GM23338 (cell line): ENCODE data around the gene PLA2G6. TPM values are rescaled to one million over a fixed set of nuclear protein-coding genes. Genes with fewer than 3 reads are reported as not detected.

Experiments used
- ATAC-seq: fragments of 200-7000 bp; cut with Tn5 transposase; 3 replicates; pipeline ENCODE4 v1.9.1; 2020
- DNase-seq: peaks from one replicate; pipeline ENCODE4 v3.0.0-alpha.2; 2015; ENCODE audit warnings: low spot score
- H2AFZ ChIP-seq: fragments of 200-600 bp; sonication (generic); 2 replicates; pipeline ENCODE4 v1.8.0; 2016; ENCODE audit warnings: antibody characterized with exemption, mild to moderate bottlenecking, moderate library complexity
- H3F3A ChIP-seq: fragments of 200-600 bp; sonication (generic); replicated peaks from 2 replicates; pipeline ENCODE4 v1.8.0; 2017; ENCODE audit warnings: antibody characterized with exemption, mixed run types, low read depth
- H3K27ac ChIP-seq: fragments of 200-600 bp; sonication (generic); 2 replicates; pipeline ENCODE4 v1.6.1; 2016; ENCODE audit warnings: low read depth
- H3K27me3 ChIP-seq: fragments of 200-600 bp; sonication (generic); 2 replicates; pipeline ENCODE4 v1.8.0; 2016; ENCODE audit warnings: mild to moderate bottlenecking, mixed run types, moderate library complexity; ENCODE audit not compliant: insufficient read depth
- H3K36me3 ChIP-seq: fragments of 200-600 bp; sonication (generic); 2 replicates; pipeline ENCODE4 v1.8.0; 2016; ENCODE audit warnings: mild to moderate bottlenecking; ENCODE audit not compliant: insufficient read depth
- H3K4me1 ChIP-seq: fragments of 200-600 bp; sonication (generic); 2 replicates; pipeline ENCODE4 v1.8.0; 2016; ENCODE audit warnings: mild to moderate bottlenecking, moderate library complexity; ENCODE audit not compliant: insufficient read depth
- H3K4me2 ChIP-seq: fragments of 200-600 bp; sonication (generic); 2 replicates; pipeline ENCODE4 v1.7.1; 2017; ENCODE audit warnings: mixed run types
- H3K4me3 ChIP-seq: fragments of 200-600 bp; sonication (generic); 2 replicates; pipeline ENCODE4 v1.6.1; 2016; ENCODE audit warnings: mixed run types
- H3K79me2 ChIP-seq: fragments of 200-600 bp; sonication (generic); replicated peaks from 2 replicates; pipeline ENCODE4 v1.8.0; 2017; ENCODE audit warnings: mild to moderate bottlenecking; ENCODE audit not compliant: insufficient read depth
- H3K9me2 ChIP-seq: fragments of 200-600 bp; sonication (generic); 2 replicates; pipeline ENCODE4 v1.8.0; 2017; ENCODE audit not compliant: insufficient read depth
- H4K20me1 ChIP-seq: fragments of 200-600 bp; sonication (generic); replicated peaks from 2 replicates; pipeline ENCODE4 v1.8.0; 2017; ENCODE audit warnings: mild to moderate bottlenecking; ENCODE audit not compliant: insufficient read depth
- H3K27ac Mint-ChIP-seq: 2 replicates; pipeline ENCODE4 v1.8.0; 2020; ENCODE audit warnings: inconsistent platforms, mild to moderate bottlenecking, moderate library complexity, mixed read lengths
- H3K27me3 Mint-ChIP-seq: 3 replicates; pipeline ENCODE4 v1.8.0; 2022; ENCODE audit warnings: low read depth, mild to moderate bottlenecking, moderate library complexity, mixed read lengths, inconsistent platforms; ENCODE audit not compliant: insufficient read depth, poor library complexity
- H3K36me3 Mint-ChIP-seq: 3 replicates; pipeline ENCODE4 v1.8.0; 2021; ENCODE audit warnings: low read depth, mild to moderate bottlenecking, inconsistent platforms, moderate library complexity, mixed read lengths
- H3K4me1 Mint-ChIP-seq: 3 replicates; pipeline ENCODE4 v1.8.0; 2020; ENCODE audit warnings: mild to moderate bottlenecking, inconsistent platforms, mixed read lengths
- H3K4me3 Mint-ChIP-seq: 3 replicates; pipeline ENCODE4 v1.8.0; 2021; ENCODE audit warnings: moderate library complexity, mild to moderate bottlenecking, inconsistent platforms, mixed read lengths
- H3K9me3 Mint-ChIP-seq: 3 replicates; pipeline ENCODE4 v1.8.0; 2020; ENCODE audit warnings: moderate library complexity, mild to moderate bottlenecking, inconsistent platforms, mixed read lengths
- CREB1 ChIP-seq: fragments of 250-450 bp; sonication (Bioruptor Pico); IDR thresholded peaks from 2 replicates; pipeline ENCODE4 v1.5.0; 2020; ENCODE audit warnings: low read depth, mild to moderate bottlenecking, moderate library complexity
- CTCF ChIP-seq, 2 experiments: fragments of 200-600 bp in 1 of 2; sonication (generic) in 1 of 2; conservative IDR thresholded peaks; 2 replicates each; pipeline versions ENCODE4 v1.5.1 to v1.6.1; 2016 to 2017; ENCODE audit warnings: antibody characterized with exemption in 2 of 2, low read depth in 2 of 2, mild to moderate bottlenecking in 2 of 2, moderate library complexity in 1 of 2
- EZH2 ChIP-seq: fragments of 200-600 bp; sonication (generic); IDR thresholded peaks from one replicate; pipeline ENCODE4 v1.8.0; 2017; ENCODE audit warnings: antibody characterized with exemption, mild to moderate bottlenecking, low read depth; ENCODE audit not compliant: unreplicated experiment
- EZH2phosphoT487 ChIP-seq: fragments of 200-600 bp; sonication (generic); IDR thresholded peaks from one replicate; pipeline ENCODE4 v1.8.1; 2018; ENCODE audit warnings: antibody characterized with exemption; ENCODE audit not compliant: unreplicated experiment
- JUNB ChIP-seq: IDR thresholded peaks from one replicate; pipeline ENCODE4 v1.6.1; 2016; ENCODE audit warnings: antibody characterized with exemption; ENCODE audit not compliant: unreplicated experiment
- NANOG ChIP-seq: IDR thresholded peaks from 2 replicates; pipeline ENCODE4 v1.6.1; 2016; ENCODE audit warnings: antibody characterized with exemption, borderline replicate concordance
- POLR2AphosphoS5 ChIP-seq: IDR thresholded peaks from 2 replicates; pipeline ENCODE4 v1.6.1; 2016; ENCODE audit warnings: antibody characterized with exemption, low read depth
- REST ChIP-seq: IDR thresholded peaks from one replicate; pipeline ENCODE4 v1.6.1; 2018; ENCODE audit warnings: antibody characterized with exemption; ENCODE audit not compliant: unreplicated experiment
- STAT1 ChIP-seq: IDR thresholded peaks from one replicate; pipeline ENCODE4 v1.6.1; 2016; ENCODE audit warnings: antibody characterized with exemption; ENCODE audit not compliant: unreplicated experiment
- ZNF114 ChIP-seq: fragments of 250-450 bp; sonication (Bioruptor Pico); IDR thresholded peaks from 2 replicates; pipeline ENCODE4 v1.5.0; 2020; ENCODE audit warnings: mild to moderate bottlenecking, moderate library complexity
- ZNF331 ChIP-seq: fragments of 250-450 bp; sonication (Bioruptor Pico); IDR thresholded peaks from 2 replicates; pipeline ENCODE4 v1.5.0; 2020; ENCODE audit warnings: low read depth, mild to moderate bottlenecking, moderate library complexity
- polyA plus RNA-seq: library from polyadenylated mRNA; unstranded; fragments of >200 nt; fragmentation: Nextera tagmentation; extraction: Ambion mirVana; gene quantifications from 2 replicates; pipeline ENCODE4 v1.2.1, GENCODE V29; 2016
- total RNA-seq: library from RNA; depleted of rRNA; stranded (reverse); fragments of >200 nt; shearing (Covaris generic); gene quantifications from 2 replicates; pipeline ENCODE4 v1.2.3, GENCODE V29; 2014

Gene PLA2G6
- total and polyA plus RNA-seq, 2 experiments from 2014 or later = 4.5 to 12.6 TPM

- Mint-ChIP-seq H3K4me1 (peaks cover 6% of the 10 kb centered on the region; the same call in 2 of the 3 replicates), H3K27ac (no peak overlapping the region), H3K36me3 (peaks cover 3% of the 10 kb centered on the region; the same call in 1 of the 3 replicates), H3K27me3 (peaks cover 27% of the 10 kb centered on the region), H3K9me3 (peaks cover 5% of the 10 kb centered on the region; the same call in 2 of the 3 replicates), H3K4me3 (no peak overlapping the region)
- Histone ChIP-seq H3K4me2 (no peak overlapping the region), H3K4me1 (peaks cover 8% of the 10 kb centered on the region; the same call in 1 of the 2 replicates), H3K36me3 (no peaks in the 10 kb centered on the region), H3K9me2 (no peaks in the 10 kb centered on the region), H3K79me2 (no peaks in the 10 kb centered on the region), H3K27ac (no peak overlapping the region), H3K27me3 (no peaks in the 10 kb centered on the region), H2AFZ (no peak overlapping the region), H3F3A (peaks cover 7% of the 10 kb centered on the region), H3K4me3 (no peak overlapping the region), H4K20me1 (no peaks in the 10 kb centered on the region)
- DNase-seq (no peak), ATAC-seq (no peak)
- TF ChIP-seq CTCF (conservative IDR thresholded peaks at IDR 0.05; ENCODE audit: low read depth in 2 of 2) (peak in 1 of 2 experiments; percentile 34; a peak in 2 of 4 replicates), EZH2 (no peak)
Observed at GRCh38 chr22:38106814-38107578, 74.6 kb downstream of the PLA2G6 start.

- Histone ChIP-seq H3K79me2 (no peaks in the 10 kb centered on the region), H3K27ac (no peak overlapping the region), H3K27me3 (no peaks in the 10 kb centered on the region), H3F3A (no peaks in the 10 kb centered on the region), H4K20me1 (no peaks in the 10 kb centered on the region), H3K4me2 (no peak overlapping the region), H3K4me3 (no peak overlapping the region), H3K36me3 (no peaks in the 10 kb centered on the region), H3K4me1 (no peaks in the 10 kb centered on the region), H2AFZ (no peak overlapping the region), H3K9me2 (no peaks in the 10 kb centered on the region)
- Mint-ChIP-seq H3K27me3 (peaks cover 12% of the 10 kb centered on the region), H3K9me3 (no peaks in the 10 kb centered on the region), H3K4me1 (no peaks in the 10 kb centered on the region), H3K36me3 (no peaks in the 10 kb centered on the region), H3K27ac (no peak overlapping the region), H3K4me3 (no peak overlapping the region)
- ATAC-seq (peak; percentile 88), DNase-seq (peak; percentile 85)
- TF ChIP-seq CTCF (conservative IDR thresholded peaks at IDR 0.05; ENCODE audit: low read depth in 2 of 2) (peak; percentile 67 to 82), EZH2phosphoT487 (no peak)
Observed at GRCh38 chr22:38104084-38104483, 77.5 kb downstream of the PLA2G6 start.

GRCh38 chr22:38103641-38104040, 78.0 kb downstream of the PLA2G6 start:
- Mint-ChIP-seq H3K27ac (peak overlapping the region; percentile 3; the same call in 1 of the 2 replicates), H3K4me3 (no peak overlapping the region), H3K4me1 (peaks cover 2% of the 10 kb centered on the region; the same call in 2 of the 3 replicates), H3K36me3 (no peaks in the 10 kb centered on the region), H3K27me3 (peaks cover 9% of the 10 kb centered on the region), H3K9me3 (no peaks in the 10 kb centered on the region)
- no peaks in the 10 kb centered on the region for H3K4me1 ChIP-seq
- no peaks in the 10 kb centered on the region for H3K27me3 ChIP-seq
- DNase-seq = no peak
- H3K79me2 ChIP-seq = no peaks in the 10 kb centered on the region
- H3K4me3 ChIP-seq = no peak overlapping the region
- no peaks in the 10 kb centered on the region for H3F3A ChIP-seq
- no peaks in the 10 kb centered on the region for H4K20me1 ChIP-seq
- H3K27ac ChIP-seq = no peak overlapping the region
- no peak overlapping the region for H2AFZ ChIP-seq
- no peaks in the 10 kb centered on the region for H3K36me3 ChIP-seq
- H3K9me2 ChIP-seq = no peaks in the 10 kb centered on the region
- no peak for ATAC-seq
- H3K4me2 ChIP-seq = no peak overlapping the region
- TF ChIP-seq EZH2 (no peak), POLR2AphosphoS5 (no peak), REST (no peak), JUNB (no peak), STAT1 (no peak), ZNF331 (CRISPR knock-in tag) (no peak), ZNF114 (CRISPR knock-in tag) (no peak), NANOG (no peak), CREB1 (CRISPR knock-in tag) (no peak)
